Upper lobe of left lung (tissue), 4 donors: Measurements from ENCODE around the gene UBE2G1.

Source experiments
- POLR2A ChIP-seq, 4 donors: fragments of 450-650 bp; IDR thresholded peaks; one replicate each; pipeline ENCODE4 v1.5.1; 2016 to 2017; ENCODE audit warnings: antibody characterized with exemption in 4 of 4, mild to moderate bottlenecking in 2 of 4
- TF ChIP-seq, protein P1 (sequence below), 6 experiments: fragments of 450-650 bp in 4 of 6; fragments of 200-600 bp in 2 of 6; sonication (generic) in 2 of 6; IDR thresholded peaks; one replicate each; pipeline ENCODE4 v1.5.1; 2016 to 2019; ENCODE audit warnings: antibody characterized with exemption in 6 of 6

DNA sequence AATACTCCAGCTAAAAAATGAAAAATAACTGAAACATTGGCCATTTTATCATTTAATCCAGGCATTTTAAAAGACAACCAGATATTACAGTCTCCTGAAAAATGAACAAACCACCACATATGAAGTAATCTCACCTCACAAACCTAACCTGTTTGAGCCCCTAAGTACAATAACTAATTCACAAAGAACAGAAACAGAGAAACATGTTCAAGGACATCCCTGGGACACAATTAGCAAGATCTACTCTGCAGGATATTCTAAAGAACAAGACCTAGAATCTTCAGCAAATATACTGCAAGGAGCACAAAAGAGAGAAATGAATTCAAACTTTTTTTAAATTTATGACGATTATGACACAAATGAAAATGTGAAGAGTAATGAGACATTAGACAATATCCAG is 51.9 kb downstream of the UBE2G1 start:
- TF ChIP-seq, protein P1, sequence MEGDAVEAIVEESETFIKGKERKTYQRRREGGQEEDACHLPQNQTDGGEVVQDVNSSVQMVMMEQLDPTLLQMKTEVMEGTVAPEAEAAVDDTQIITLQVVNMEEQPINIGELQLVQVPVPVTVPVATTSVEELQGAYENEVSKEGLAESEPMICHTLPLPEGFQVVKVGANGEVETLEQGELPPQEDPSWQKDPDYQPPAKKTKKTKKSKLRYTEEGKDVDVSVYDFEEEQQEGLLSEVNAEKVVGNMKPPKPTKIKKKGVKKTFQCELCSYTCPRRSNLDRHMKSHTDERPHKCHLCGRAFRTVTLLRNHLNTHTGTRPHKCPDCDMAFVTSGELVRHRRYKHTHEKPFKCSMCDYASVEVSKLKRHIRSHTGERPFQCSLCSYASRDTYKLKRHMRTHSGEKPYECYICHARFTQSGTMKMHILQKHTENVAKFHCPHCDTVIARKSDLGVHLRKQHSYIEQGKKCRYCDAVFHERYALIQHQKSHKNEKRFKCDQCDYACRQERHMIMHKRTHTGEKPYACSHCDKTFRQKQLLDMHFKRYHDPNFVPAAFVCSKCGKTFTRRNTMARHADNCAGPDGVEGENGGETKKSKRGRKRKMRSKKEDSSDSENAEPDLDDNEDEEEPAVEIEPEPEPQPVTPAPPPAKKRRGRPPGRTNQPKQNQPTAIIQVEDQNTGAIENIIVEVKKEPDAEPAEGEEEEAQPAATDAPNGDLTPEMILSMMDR (IDR thresholded peaks at IDR 0.05): no peak
- TF ChIP-seq POLR2A (IDR thresholded peaks at IDR 0.05): no peak
